IPS-NIHi7 (cell line): ENCODE data around the gene NPTX2.
"Not testable (repeated sequence)": the region's sequence is repeated elsewhere in the genome, so short reads cannot be mapped to it uniquely, and the experiment has no call there.

Experiments
- DNase-seq: peaks from one replicate; pipeline ENCODE4 v3.0.0; 2012; ENCODE audit warnings: mixed read lengths; ENCODE audit errors: extremely low spot score

Gene NPTX2, protein sequence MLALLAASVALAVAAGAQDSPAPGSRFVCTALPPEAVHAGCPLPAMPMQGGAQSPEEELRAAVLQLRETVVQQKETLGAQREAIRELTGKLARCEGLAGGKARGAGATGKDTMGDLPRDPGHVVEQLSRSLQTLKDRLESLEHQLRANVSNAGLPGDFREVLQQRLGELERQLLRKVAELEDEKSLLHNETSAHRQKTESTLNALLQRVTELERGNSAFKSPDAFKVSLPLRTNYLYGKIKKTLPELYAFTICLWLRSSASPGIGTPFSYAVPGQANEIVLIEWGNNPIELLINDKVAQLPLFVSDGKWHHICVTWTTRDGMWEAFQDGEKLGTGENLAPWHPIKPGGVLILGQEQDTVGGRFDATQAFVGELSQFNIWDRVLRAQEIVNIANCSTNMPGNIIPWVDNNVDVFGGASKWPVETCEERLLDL

GRCh38 chr7:98617051-98617959 is at the start of gene NPTX2:
Gene NPTX2 (plus strand): TSS chr7:98617285. CDS start chr7:98617462, 177 bp downstream.
- DNase-seq: peak; percentile 92

GRCh38 chr7:98567991-98568390 is 49.1 kb upstream of the NPTX2 start:
- no peak for DNase-seq

GRCh38 chr7:98568891-98569290 is 48.2 kb upstream of the NPTX2 start:
- DNase-seq: no peak

DNA sequence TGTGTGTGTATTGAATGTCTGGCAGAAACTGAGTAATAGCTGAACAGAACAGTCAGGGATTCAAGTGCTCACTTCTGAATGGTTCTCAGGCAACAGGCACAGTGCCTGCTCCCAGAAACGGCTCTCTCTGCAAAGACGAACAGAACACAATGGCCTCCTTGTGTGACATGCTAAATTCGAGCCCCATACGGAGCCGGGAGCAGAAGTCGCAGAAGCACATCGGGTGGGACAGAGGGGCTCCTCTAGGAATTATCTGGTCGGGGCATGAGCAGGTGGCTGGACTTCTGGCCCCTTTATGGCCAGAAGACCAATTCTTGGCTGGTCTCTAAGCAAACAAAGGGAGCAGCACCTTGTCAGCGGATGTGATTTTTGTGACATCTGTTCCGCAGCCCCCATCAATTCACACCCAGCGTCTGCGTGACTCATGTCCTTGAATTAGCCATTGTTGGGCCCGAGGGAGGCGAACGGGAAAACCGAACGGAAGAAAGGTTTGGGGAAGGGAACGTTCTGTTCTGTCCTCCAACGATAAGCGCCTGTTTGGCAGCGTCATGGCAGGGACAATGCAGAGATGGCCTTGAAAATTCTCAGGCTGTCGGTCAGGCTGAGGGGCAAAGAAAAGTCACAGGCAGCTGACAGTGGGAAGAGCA is 47.3 kb upstream of the NPTX2 start:
- no peak for DNase-seq

- DNase-seq: no peak
These were observed 46.1 kb upstream of the NPTX2 start for GRCh38 chr7:98571006-98571405.

- DNase-seq: no peak
These were observed 45.1 kb upstream of the NPTX2 start for GRCh38 chr7:98571986-98572385.

DNA sequence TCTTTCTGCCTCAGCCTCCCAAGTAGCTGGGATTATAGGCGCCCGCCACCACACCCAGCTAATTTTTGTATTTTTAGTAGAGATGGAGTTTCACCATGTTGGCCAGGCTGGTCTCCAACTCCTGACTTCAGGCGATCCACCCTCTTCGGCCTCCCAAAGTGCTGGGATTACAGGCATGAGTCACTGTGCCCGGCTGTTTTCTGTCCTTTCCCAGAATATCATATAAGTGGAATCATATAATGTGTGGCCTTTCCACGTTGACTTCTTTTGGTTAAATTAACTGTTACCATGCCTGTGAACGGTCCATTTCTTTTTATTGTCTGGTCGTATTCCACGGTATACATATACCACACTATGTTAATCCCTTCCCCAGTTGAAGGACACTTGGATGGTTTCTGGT is 44.4 kb upstream of the NPTX2 start:
- not testable (repeated sequence) for DNase-seq

DNA sequence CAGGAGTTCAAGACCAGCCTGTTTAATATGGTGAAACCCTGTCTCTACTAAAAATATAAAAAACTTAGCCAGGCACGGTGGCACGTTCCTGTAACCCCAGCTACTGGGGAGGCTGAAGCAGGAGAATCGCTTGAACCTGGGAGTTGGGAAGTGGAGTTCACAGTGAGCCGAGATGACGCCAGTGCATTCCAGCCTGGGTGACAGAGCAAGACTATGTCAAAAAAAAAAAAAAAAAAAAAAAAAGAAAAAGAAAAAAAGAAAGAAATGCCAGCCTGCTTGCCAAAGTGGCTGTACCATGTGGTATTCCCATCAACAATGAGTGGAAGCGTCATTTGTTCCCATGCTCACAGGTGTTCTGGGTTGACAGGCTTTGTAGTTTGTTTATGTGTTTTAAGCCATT is 43.3 kb upstream of the NPTX2 start:
- DNase-seq: no peak

DNA sequence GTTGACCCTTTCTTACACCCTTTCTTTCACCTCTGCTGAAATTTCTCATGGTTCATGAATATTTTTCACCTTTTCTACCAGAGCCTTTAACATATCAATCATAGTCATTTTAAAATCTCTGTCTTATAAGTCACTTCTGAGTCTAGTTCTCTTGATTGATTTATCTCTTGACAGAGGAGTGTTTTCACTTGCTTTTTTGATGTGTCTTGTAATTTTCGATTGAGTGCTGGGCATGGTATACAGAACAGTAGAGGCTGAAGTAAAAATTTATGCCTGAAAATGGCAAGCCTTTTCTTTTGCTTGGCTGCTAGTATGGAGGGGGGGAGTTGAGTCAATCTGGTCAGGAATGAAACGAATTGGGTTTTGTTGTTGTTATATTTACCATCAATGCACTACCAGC is 41.2 kb upstream of the NPTX2 start:
- no peak for DNase-seq

GRCh38 chr7:98584830-98585229 is 32.3 kb upstream of the NPTX2 start:
- DNase-seq: no peak

DNA sequence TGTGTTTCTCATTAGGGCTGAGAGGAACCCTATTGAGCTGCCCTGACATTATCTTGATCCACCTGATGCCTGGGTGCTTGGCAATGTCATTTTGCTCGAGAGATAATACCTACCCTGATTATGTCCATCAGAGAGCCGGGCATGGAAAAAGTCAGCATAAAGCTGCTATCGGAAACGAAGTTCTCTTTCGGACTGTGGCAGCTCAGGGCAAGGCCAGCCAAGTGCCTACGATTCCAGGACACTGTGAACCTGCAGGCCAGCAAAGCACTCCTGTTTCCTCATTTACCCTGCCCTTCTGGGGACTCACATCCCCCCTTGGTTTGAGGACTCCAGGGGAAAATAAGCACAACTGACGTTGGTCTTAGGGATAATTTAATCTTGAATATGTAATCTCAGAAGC is 25.2 kb upstream of the NPTX2 start:
- no peak for DNase-seq

DNA sequence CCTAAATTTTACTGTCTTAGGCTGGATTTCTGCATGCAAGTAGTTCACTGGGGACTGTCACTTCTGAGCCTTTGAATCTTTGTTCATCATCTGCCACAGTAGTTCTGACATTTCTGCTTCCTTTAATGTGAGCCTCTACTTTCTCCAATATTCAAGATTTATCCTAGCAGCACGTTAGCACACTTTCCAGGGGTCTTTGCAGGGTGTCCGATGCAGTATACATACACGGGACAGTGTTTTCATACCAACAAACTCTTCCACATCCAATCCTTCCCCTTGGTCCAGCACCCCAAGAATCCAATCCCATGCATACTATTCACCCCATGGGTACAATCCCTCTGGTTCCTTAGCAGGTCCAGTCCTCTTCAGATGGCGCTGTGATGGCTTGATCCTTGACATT is 22.7 kb upstream of the NPTX2 start:
- no peak for DNase-seq

GRCh38 chr7:98594787-98595186 is 22.3 kb upstream of the NPTX2 start:
- DNase-seq: no peak

DNA sequence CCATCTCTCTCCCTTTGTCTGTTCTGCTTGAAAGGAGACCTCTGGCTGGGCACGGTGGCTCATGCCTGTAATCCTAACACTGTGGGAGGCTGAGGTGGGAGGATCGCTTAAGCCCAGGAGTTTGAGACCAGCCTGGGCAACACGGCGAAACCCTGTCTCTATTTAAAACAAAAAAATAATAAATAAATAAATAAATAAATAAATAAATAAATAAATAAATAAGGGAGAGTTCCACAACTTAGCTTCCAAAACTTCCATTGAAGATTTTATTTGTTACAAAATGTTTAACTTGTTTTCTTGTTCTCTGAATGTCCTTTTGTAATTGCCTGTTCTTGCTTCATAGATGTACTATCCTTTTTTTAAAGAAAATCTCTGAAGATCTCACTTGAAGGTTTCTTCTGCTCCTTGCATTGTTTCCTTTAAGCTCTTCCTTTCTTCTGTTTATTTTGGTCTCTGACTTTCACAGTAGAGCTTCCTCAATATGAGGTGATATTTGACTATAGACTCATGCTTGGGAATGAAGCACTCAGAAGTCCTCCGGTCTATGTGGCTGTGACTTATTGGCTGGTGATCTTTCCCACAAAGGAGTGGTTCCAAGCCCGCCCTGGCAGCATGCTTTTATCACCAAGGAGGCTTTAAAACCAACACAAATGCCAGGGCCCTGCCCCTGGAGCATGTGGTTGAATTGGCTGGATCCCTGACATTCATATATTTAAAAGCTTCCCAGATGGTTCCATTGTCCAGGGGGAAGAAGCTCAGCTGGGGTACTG is 18.1 kb upstream of the NPTX2 start:
- DNase-seq: no peak

- no peak for DNase-seq
These were observed 17.2 kb upstream of the NPTX2 start for GRCh38 chr7:98599886-98600285.

- no peak for DNase-seq
These were observed 14.2 kb upstream of the NPTX2 start for GRCh38 chr7:98602755-98603398.

GRCh38 chr7:98603399-98603788 is 13.7 kb upstream of the NPTX2 start:
- no peak for DNase-seq

DNA sequence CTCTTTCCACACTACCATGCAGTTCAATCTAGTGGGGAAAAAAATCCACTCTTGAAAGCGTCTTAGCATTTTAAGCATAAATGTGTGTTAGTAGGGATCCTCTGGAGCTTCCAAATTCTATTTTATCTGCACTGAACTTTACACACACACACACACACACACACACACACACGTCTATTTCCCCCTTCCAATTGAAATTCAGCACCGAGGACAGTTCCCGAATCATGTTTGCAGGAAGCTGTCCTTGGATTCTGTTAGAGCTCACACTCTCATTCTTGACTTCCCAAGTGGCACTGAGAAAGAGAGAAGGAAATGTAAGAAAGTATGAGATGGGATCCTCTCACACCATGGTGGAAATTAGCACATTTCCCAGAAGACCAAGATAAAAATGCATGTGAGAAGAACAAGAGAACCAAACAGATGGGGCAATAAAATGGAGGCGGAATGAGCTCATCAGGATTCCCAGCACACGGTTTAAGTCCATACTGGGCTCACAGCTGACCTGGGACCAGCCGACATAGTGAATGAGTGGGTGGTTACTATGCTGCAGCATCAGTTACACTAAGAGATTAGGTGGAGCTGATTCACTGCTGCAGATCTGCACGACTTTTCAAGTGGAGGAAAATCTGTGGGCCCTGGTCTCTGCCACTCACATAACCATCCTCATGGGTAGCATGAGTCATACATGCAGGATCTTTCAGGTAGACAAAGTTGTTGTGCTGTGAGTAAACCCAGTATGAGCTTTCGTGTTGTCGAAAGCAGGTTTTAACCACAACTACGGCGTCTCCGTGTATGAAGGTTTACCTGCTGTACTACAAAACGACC is 3.3 kb upstream of the NPTX2 start:
- DNase-seq: peak; percentile 34

DNA sequence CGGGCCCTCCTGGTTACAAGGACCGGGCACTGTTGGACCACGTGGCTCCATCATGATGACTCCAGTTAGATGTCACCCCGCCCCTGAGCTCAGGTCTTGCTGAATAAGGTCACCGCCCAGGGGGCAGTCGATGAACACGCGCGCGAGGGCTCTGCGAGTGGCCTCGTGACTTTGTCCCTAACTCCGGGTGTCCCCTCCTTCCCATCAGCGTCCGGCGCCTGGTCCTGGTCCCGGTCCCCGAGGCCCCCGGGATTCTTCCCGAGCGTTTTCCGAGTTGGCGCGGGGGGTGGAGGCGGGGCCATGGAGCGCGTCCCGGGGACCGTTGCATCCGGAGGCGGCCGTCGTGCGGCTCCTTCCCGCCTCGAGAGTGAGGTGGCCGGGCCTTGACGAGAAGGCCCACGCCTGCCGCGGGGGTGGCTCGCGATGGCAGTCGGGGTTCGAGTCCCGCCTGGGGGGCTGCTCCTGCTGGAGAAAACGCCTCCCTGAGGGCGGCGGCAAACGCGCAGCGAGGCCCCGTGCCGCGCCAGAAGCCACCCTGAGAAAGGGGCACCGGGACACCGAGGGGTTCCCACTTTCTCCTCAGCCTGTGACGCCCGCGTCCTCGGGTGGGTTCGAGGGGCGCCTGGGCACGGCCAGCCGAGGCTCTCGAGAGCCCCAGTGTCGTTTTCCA is 569 bp upstream of the NPTX2 start:
- DNase-seq: no peak
